Measurements from ENCODE around the gene RPL27. TPM values are rescaled to one million over a fixed set of nuclear protein-coding genes. Genes with fewer than 3 reads are reported as not detected.
"Not testable (repeated sequence)": the region's sequence is repeated elsewhere in the genome, so short reads cannot be mapped to it uniquely, and the experiment has no call there.

The RPL27 gene
- total and polyA plus RNA-seq, 4 donors, result 723 to 6,939 (median 1,883) TPM

GRCh38 chr17:42989141-42989540, 9.1 kb upstream of the RPL27 start:
- WGBS, 2 donors, result 92 to 94% methylated on average over 5 of the region's 5 CpGs
- no peak for ATAC-seq (ENCODE audit: low FRiP score)
- DNase-seq, result no peak
- Histone ChIP-seq H3K4me3 (ENCODE audit: low read length in 2 of 2) (no peak overlapping the region), H3K9me3 (ENCODE audit: control insufficient read depth, low read length) (no peaks in the 10 kb centered on the region), H3K36me3 (ENCODE audit: control insufficient read depth in 1 of 2, insufficient read depth in 2 of 2, low read length in 1 of 2) (peaks cover 0 to 11% of the 10 kb centered on the region in 2 donors), H3K4me1 (ENCODE audit: control insufficient read depth in 1 of 2, insufficient read depth in 2 of 2, low read length in 2 of 2) (no peaks in the 10 kb centered on the region), H3K27me3 (ENCODE audit: control insufficient read depth in 1 of 2, insufficient read depth in 2 of 2, low read length in 1 of 2) (no peaks in the 10 kb centered on the region), H3K27ac (ENCODE audit: low read depth in 1 of 2, low read length in 2 of 2) (no peak overlapping the region)
- intact Hi-C loops (cut with DNase I), result no loop called here

DNA sequence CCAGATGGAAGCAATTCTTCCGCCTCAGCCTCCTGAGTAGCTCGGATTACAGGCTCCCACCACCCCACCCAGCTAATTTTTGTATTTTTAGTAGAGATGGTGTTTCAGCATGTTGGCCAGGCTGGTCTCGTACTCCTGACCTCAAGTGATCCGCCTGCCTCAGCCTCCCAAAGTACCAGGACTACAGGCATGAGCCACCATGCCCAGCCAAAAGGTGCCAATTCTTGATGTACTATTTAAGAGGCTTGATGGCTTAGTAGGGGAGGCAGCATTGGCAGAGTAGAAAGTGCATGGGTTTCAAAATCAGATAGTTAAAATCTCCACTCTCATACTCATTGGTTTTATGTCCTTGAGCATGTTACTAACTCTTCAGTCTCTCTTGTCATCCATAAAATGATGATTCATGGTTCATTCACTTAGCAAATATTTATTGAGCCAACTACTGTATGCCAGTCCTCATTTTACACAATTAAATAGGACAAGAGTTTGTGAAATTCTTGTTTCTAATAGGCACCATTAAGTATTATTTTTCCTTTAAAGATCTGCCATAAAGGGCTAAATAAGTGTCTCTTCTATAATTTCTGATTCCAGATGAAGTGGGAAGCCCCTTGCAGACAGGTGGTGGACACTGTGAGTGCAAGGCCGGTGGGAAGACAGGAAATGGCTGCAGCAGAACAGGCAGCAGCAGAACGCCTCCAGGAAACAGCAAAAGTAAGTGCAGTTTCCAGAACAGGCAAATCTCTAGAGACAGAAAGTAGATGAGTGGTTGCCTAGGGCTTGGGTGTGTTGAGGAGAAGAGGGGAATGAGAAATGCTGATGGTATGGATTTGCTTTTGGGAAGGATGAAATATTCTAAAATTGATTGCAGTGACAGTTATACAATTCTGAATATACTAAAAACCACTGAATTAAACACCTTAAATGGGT, 8.2 kb upstream of the RPL27 start:
- intact Hi-C loops (cut with DNase I), result loop anchor here in 1 of 2 donors (10.0 kb wide), 1 partner anchor 145 kb away; the partner anchor contains the start of gene AOC2

DNA sequence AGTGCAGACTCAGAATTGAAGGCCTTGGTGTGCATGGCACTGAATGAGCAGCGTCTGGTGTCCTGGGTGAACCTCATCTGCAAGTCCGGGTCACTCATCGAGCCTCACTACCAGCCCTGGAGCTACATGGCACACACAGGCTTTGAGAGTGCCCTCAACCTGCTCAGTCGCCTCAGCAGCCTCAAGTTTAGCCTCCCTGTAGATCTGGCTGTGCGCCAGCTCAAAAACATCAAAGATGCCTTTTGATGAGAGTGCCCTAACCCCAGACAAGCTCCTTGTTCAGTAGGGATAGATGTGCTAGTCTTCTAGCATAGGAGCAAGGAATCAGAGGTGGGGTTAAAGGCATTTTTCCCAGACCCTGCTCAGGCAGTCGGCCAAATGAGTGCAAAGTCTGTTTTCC, 6.7 kb upstream of the RPL27 start:
- WGBS, 2 donors, result 93% methylated on average over 6 of the region's 6 CpGs
- H3K9me3 ChIP-seq (ENCODE audit: control insufficient read depth, low read length), result no peaks in the 10 kb centered on the region
- no peaks in the 10 kb centered on the region for H3K27me3 ChIP-seq (ENCODE audit: control insufficient read depth in 1 of 2, insufficient read depth in 2 of 2, low read length in 1 of 2)
- no peak overlapping the region for H3K27ac ChIP-seq (ENCODE audit: low read depth in 1 of 2, low read length in 2 of 2)
- DNase-seq, result no peak
- intact Hi-C loops (cut with DNase I), result loop anchor here in 1 of 2 donors (10.0 kb wide), 1 partner anchor 147 kb away; the partner anchor contains the start of gene AOC2
- no peak overlapping the region for H3K4me3 ChIP-seq (ENCODE audit: low read length in 2 of 2)
- no peak for ATAC-seq (ENCODE audit: low FRiP score)
- peaks cover 0 to 11% of the 10 kb centered on the region in 2 donors for H3K36me3 ChIP-seq (ENCODE audit: control insufficient read depth in 1 of 2, insufficient read depth in 2 of 2, low read length in 1 of 2)
- H3K4me1 ChIP-seq (ENCODE audit: control insufficient read depth in 1 of 2, insufficient read depth in 2 of 2, low read length in 2 of 2), result no peaks in the 10 kb centered on the region

More for the DNA sequence above, 8.2 kb upstream of the RPL27 start:
- H3K9me3 ChIP-seq (ENCODE audit: control insufficient read depth, low read length), result no peaks in the 10 kb centered on the region
- peaks cover 0 to 11% of the 10 kb centered on the region in 2 donors for H3K36me3 ChIP-seq (ENCODE audit: control insufficient read depth in 1 of 2, insufficient read depth in 2 of 2, low read length in 1 of 2)
- no peak overlapping the region for H3K27ac ChIP-seq (ENCODE audit: low read depth in 1 of 2, low read length in 2 of 2)
- H3K4me1 ChIP-seq (ENCODE audit: control insufficient read depth in 1 of 2, insufficient read depth in 2 of 2, low read length in 2 of 2), result no peaks in the 10 kb centered on the region
- 88 to 89% methylated on average over 6 of the region's 6 CpGs for WGBS, 2 donors
- no peaks in the 10 kb centered on the region for H3K27me3 ChIP-seq (ENCODE audit: control insufficient read depth in 1 of 2, insufficient read depth in 2 of 2, low read length in 1 of 2)
- DNase-seq (peak in 1 of 2 donors; percentile 12), ATAC-seq (ENCODE audit: low FRiP score) (no peak)
- no peak overlapping the region for H3K4me3 ChIP-seq (ENCODE audit: low read length in 2 of 2)

- DNase-seq (no peak), ATAC-seq (ENCODE audit: low FRiP score) (no peak)
- Histone ChIP-seq H3K27ac (ENCODE audit: low read depth in 1 of 2, low read length in 2 of 2) (no peak overlapping the region), H3K36me3 (ENCODE audit: control insufficient read depth in 1 of 2, insufficient read depth in 2 of 2, low read length in 1 of 2) (peaks cover 0 to 11% of the 10 kb centered on the region in 2 donors), H3K27me3 (ENCODE audit: control insufficient read depth in 1 of 2, insufficient read depth in 2 of 2, low read length in 1 of 2) (no peaks in the 10 kb centered on the region), H3K4me1 (ENCODE audit: control insufficient read depth in 1 of 2, insufficient read depth in 2 of 2, low read length in 2 of 2) (no peaks in the 10 kb centered on the region), H3K9me3 (ENCODE audit: control insufficient read depth, low read length) (no peaks in the 10 kb centered on the region), H3K4me3 (ENCODE audit: low read length in 2 of 2) (no peak overlapping the region)
- 83 to 87% methylated on average over 5 of the region's 5 CpGs for WGBS, 2 donors
- intact Hi-C loops (cut with DNase I), result loop anchor here in 1 of 2 donors (10.0 kb wide), 1 partner anchor 148 kb away; the partner anchor contains the start of gene AOC2
Measured at GRCh38 chr17:42992872-42993271, 5.3 kb upstream of the RPL27 start.

- not testable (repeated sequence) for H3K4me1 ChIP-seq (ENCODE audit: control insufficient read depth in 1 of 2, insufficient read depth in 2 of 2, low read length in 2 of 2); H3K9me3 ChIP-seq (ENCODE audit: control insufficient read depth, low read length); H3K27me3 ChIP-seq (ENCODE audit: control insufficient read depth in 1 of 2, insufficient read depth in 2 of 2, low read length in 1 of 2); H3K27ac ChIP-seq (ENCODE audit: low read depth in 1 of 2, low read length in 2 of 2); H3K4me3 ChIP-seq (ENCODE audit: low read length in 2 of 2); ATAC-seq (ENCODE audit: low FRiP score)
- WGBS, 2 donors, result 80 to 83% methylated on average over 10 of the region's 10 CpGs
- DNase-seq, result peak in 1 of 2 donors; percentile 31
- intact Hi-C loops (cut with DNase I), result loop anchor here in 1 of 2 donors (10.0 kb wide), 1 partner anchor 149 kb away; the partner anchor contains the start of gene AOC2
- peaks cover 0 to 11% of the 10 kb centered on the region in 2 donors for H3K36me3 ChIP-seq (ENCODE audit: control insufficient read depth in 1 of 2, insufficient read depth in 2 of 2, low read length in 1 of 2)
Measured at GRCh38 chr17:42993913-42994312, 4.3 kb upstream of the RPL27 start.

GRCh38 chr17:42997390-42997983, 732 bp upstream of the RPL27 start:
- ATAC-seq (ENCODE audit: low FRiP score) (no peak), DNase-seq (peak in 1 of 2 donors; percentile 17)
- intact Hi-C loops (cut with DNase I), result loop anchor here (2.0 to 10.0 kb wide), 2 partner anchors 153 to 155 kb away; partner anchors contain the start of gene AOC2 (in 1 of the 2)
- H3K9me3 ChIP-seq (ENCODE audit: control insufficient read depth, low read length), result no peaks in the 10 kb centered on the region
- H3K27ac ChIP-seq (ENCODE audit: low read depth in 1 of 2, low read length in 2 of 2), result peak overlapping the region in 1 of 2 donors; percentile 52
- H3K4me3 ChIP-seq (ENCODE audit: low read length in 2 of 2), result no peak overlapping the region
- no peaks in the 10 kb centered on the region for H3K27me3 ChIP-seq (ENCODE audit: control insufficient read depth in 1 of 2, insufficient read depth in 2 of 2, low read length in 1 of 2)
- H3K4me1 ChIP-seq (ENCODE audit: control insufficient read depth in 1 of 2, insufficient read depth in 2 of 2, low read length in 2 of 2), result no peaks in the 10 kb centered on the region
- peaks cover 0 to 3% of the 10 kb centered on the region in 2 donors for H3K36me3 ChIP-seq (ENCODE audit: control insufficient read depth in 1 of 2, insufficient read depth in 2 of 2, low read length in 1 of 2)
- 15 to 18% methylated on average over 5 of the region's 5 CpGs for WGBS, 2 donors

DNA sequence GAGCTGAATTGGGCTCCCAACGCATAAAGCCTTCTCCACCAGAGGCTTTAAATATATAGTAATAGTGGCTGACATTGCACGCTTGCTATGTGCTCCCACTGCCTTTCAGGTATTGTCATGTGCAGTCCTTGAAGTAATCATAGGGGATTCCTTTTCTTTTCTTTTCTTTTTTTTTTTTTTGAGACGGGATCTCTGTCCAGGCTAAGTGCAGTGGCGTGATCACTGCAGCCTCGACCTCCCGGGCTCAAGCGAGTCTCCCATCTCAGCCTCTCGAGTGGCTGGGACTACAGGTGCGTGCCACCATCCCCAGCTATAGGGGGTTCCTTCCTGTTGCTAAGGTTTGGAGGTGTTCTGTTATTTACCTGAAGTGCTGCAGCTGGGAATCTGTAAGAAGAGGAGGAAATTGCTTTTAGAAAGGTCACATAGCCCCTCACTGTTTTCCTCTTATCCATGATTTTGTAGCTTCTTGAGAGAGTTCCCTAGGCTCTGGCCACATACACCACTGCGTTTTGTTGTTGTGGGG, 845 bp downstream of the RPL27 start:
- 14 to 16% methylated on average over 10 of the region's 10 CpGs for WGBS, 2 donors
- H3K27me3 ChIP-seq (ENCODE audit: control insufficient read depth in 1 of 2, insufficient read depth in 2 of 2, low read length in 1 of 2), result no peaks in the 10 kb centered on the region
- no peaks in the 10 kb centered on the region for H3K9me3 ChIP-seq (ENCODE audit: control insufficient read depth, low read length)
- DNase-seq (peak; percentile 43 to 58), ATAC-seq (ENCODE audit: low FRiP score) (no peak)
- H3K4me1 ChIP-seq (ENCODE audit: control insufficient read depth in 1 of 2, insufficient read depth in 2 of 2, low read length in 2 of 2), result no peaks in the 10 kb centered on the region
- peak overlapping the region; percentile 46 to 75 for H3K4me3 ChIP-seq (ENCODE audit: low read length in 2 of 2)
- intact Hi-C loops (cut with DNase I), result loop anchor here in 1 of 2 donors (10.0 kb wide), 1 partner anchor 154 kb away; the partner anchor contains the start of gene AOC2
- peak overlapping the region in 1 of 2 donors; percentile 83 for H3K27ac ChIP-seq (ENCODE audit: low read depth in 1 of 2, low read length in 2 of 2)
- H3K36me3 ChIP-seq (ENCODE audit: control insufficient read depth in 1 of 2, insufficient read depth in 2 of 2, low read length in 1 of 2), result peaks cover 0 to 5% of the 10 kb centered on the region in 2 donors

DNA sequence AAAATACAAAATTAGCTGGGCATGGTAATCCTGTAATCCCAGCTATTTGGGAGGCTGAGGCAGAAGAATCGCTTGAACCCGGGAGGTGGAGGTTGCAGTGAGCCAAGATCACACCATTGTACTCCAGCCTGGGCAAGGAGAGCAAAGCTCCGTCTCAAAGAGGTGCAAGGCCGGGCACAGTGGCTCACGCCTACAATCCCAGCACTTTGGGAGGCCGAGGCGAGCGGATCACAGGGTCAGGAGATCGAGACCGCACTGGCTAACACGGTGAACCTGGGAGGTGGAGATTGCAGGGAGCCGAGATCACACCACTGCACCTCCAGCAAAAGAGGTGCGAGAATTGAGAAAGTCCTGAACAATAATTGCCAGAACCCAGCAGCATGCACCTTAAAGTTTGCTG, 2.7 kb downstream of the RPL27 start:
- 92 to 94% methylated on average over 13 of the region's 13 CpGs for WGBS, 2 donors
- DNase-seq, result peak; percentile 35 to 61
- intact Hi-C loops (cut with DNase I); ATAC-seq (ENCODE audit: low FRiP score); H3K36me3 ChIP-seq (ENCODE audit: control insufficient read depth in 1 of 2, insufficient read depth in 2 of 2, low read length in 1 of 2); H3K27ac ChIP-seq (ENCODE audit: low read depth in 1 of 2, low read length in 2 of 2); H3K27me3 ChIP-seq (ENCODE audit: control insufficient read depth in 1 of 2, insufficient read depth in 2 of 2, low read length in 1 of 2); H3K9me3 ChIP-seq (ENCODE audit: control insufficient read depth, low read length); H3K4me3 ChIP-seq (ENCODE audit: low read length in 2 of 2); H3K4me1 ChIP-seq (ENCODE audit: control insufficient read depth in 1 of 2, insufficient read depth in 2 of 2, low read length in 2 of 2): not testable (repeated sequence)

Data from aorta (tissue), 5 donors.